T-helper 9 cell (primary cell): Measurements from ENCODE around the gene GIMAP6.
"Not testable (repeated sequence)": the region's sequence is repeated elsewhere in the genome, so short reads cannot be mapped to it uniquely, and the experiment has no call there.

Source experiments
- DNase-seq: peaks from one replicate; pipeline ENCODE4 v3.0.0-alpha.2; 2020

The GIMAP6 gene

DNA sequence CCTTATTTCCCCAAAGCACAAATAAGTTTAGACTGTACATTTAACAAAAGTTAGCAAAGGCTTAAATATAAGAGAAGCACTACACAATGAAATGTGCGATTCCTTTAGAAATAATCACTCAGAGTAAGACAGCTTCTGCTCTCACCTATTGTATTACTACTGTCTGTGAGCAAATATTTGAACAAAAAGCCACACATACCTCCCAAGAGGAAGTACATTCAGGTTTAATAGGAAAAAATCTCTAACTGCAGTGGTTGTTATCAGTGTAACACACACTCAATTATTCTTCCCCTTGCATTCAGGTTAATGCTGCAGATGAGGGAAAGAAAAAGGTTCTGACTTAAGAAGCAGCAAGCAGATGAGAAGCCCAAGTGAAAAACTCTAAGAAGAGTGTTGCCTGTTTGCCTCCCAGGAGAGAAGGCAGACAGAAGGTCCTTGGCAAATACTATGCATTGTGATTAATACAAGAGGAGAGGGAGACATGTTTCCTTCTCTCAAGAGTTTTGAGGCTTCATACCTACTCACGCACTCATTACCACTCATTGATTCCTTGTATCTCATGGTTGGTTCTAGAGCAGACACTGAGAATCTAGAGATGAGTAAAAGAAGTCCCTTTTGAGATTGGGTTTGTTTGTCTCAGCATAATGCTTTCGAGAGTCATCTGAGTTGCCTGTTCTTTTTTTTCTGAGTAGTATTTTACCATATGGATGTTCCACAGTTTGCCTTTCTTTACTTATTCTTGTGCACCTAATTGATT lies 51.4 kb downstream of the GIMAP6 start:
- DNase-seq: no peak

DNA sequence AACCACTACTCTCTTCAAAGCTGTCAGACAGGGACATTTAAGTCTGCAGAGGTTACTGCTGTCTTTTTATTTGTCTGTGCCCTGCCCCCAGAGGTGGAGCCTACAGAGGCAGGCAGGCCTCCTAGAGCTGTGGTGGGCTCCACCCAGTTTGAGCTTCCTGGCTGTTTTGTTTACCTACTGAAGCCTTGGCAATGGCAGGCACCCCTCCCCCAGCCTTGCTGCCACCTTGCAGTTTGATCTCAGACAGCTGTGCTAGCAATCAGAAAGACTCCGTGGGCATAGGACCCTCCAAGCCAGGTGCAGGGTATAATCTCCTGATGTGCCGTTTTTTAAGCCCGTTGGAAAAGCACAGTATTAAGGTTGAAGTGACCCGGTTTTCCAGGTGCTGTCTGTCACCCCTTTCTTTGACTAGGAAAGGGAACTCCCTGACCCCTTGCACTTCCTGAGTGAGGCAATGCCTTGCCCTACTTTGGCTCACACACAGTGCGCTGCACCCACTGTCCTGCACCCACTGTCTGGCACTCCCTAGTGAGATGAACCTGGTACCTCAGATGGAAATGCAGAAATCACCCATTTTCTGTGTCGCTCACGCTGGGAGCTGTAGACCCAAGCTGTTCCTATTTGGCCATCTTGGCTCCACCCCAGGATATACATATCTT lies 52.1 kb downstream of the GIMAP6 start:
- not testable (repeated sequence) for DNase-seq
